ENCODE data around the gene RYR2.

Gene RYR2

DNA sequence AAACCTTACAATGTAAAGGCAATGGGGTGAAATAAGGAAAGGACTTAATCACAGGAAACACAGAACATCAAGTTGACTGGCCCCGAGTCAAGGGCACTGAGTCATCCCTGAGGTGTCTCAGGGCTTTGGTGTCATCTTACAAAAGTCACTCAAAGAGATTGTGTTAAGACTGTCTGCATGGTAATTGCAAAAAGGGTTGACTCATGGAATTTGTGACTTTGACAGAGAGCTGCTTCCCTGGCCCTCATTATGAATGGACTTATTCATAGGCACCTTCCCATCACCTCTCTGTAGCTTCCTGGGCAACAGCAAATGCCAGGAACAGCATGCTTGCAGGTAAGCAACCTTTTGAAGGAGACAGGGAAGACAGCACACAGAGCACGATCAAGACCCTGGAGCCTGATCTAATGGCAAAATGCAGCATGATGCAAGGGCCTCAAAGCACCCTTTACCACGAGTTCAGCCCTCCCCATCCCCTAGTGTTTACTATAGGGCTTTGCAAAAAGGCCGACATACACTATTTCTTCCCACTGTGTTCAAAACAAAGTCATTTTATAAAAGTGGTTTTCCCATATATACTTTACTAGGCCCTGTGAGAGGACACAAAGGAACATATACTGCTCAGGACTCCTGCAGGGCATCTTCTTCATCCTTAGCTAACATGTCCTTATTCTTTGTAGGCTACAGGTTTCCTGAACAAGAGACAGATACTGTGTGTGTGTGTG is 831.7 kb downstream of the RYR2 start:
- TF ChIP-seq, protein P1, sequence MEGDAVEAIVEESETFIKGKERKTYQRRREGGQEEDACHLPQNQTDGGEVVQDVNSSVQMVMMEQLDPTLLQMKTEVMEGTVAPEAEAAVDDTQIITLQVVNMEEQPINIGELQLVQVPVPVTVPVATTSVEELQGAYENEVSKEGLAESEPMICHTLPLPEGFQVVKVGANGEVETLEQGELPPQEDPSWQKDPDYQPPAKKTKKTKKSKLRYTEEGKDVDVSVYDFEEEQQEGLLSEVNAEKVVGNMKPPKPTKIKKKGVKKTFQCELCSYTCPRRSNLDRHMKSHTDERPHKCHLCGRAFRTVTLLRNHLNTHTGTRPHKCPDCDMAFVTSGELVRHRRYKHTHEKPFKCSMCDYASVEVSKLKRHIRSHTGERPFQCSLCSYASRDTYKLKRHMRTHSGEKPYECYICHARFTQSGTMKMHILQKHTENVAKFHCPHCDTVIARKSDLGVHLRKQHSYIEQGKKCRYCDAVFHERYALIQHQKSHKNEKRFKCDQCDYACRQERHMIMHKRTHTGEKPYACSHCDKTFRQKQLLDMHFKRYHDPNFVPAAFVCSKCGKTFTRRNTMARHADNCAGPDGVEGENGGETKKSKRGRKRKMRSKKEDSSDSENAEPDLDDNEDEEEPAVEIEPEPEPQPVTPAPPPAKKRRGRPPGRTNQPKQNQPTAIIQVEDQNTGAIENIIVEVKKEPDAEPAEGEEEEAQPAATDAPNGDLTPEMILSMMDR (IDR thresholded peaks at IDR 0.05; ENCODE audit: borderline replicate concordance, control extremely low read depth, extremely low read depth, insufficient read depth, missing control alignments) = no peak
- DNase-seq (ENCODE audit: low spot score) = no peak
- in situ Hi-C loops (cut with MboI; ENCODE audit: low sequenced_read_pairs, unreplicated experiment) = no loop called here

DNA sequence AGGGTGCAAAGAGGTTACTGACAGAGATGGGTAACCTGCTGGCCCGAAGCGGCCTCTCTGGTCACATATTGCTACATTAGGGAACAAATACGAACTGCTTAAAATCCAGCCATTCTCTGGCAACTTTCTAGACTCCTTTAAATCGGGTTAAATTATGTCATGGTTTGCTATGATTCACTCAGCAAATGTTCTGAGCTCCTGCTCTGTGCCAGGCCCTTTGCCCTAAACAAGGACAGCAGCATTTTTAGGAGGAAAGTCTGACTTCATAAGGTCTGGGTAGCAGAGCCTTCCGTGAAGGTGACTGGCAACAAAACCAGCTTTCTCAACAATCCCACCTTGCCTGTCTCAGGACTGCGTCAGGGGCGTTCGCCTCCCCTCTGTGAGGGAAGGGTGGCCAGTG is 833.3 kb downstream of the RYR2 start:
- in situ Hi-C loops (cut with MboI; ENCODE audit: low sequenced_read_pairs, unreplicated experiment) = no loop called here
- TF ChIP-seq, protein P1 (IDR thresholded peaks at IDR 0.05; ENCODE audit: borderline replicate concordance, control extremely low read depth, extremely low read depth, insufficient read depth, missing control alignments) = no peak
- DNase-seq (ENCODE audit: low spot score) = no peak

DNA sequence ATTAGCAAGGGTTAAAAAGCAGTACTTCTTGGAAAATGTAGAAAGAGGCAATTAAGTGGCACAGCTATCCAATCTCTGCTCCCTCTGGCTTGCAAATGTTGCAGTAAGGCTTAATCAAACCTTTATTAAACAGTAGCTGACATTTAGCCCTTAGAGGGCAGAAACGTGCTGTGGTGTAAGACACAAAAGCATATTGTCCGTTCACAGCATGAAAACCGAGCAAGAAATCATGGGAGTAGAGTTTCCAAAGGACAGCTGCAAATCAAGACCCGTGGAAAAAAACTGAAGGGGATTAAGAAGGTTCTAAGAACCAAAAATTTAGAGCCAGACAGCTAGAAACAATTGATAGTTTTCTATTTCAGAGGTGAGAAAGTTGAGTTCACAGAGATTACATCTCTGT is 835.6 kb downstream of the RYR2 start:
- in situ Hi-C loops (cut with MboI; ENCODE audit: low sequenced_read_pairs, unreplicated experiment) = no loop called here
- no peak for DNase-seq (ENCODE audit: low spot score)
- TF ChIP-seq, protein P1 (IDR thresholded peaks at IDR 0.05; ENCODE audit: borderline replicate concordance, control extremely low read depth, extremely low read depth, insufficient read depth, missing control alignments) = no peak

DNA sequence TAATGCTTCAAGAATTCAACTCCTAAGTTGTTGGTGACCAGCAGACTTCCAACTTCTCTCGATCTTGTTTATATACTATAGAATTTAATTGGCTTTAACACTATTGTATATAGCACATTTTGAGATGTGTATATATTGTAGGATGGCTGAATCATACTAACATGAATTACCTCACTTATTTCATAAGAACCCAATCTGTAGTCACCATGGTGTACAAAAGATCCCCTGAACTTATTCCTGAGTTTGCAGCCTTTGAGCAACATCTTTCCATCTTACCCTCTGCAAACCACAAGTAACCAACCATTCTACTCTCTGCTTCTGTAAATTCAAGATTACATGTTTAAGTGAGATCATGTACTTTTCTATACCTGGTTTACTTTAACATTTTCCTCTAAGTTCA is 836.4 kb downstream of the RYR2 start:
- in situ Hi-C loops (cut with MboI; ENCODE audit: low sequenced_read_pairs, unreplicated experiment) = no loop called here
- TF ChIP-seq, protein P1 (IDR thresholded peaks at IDR 0.05; ENCODE audit: borderline replicate concordance, control extremely low read depth, extremely low read depth, insufficient read depth, missing control alignments) = no peak
- no peak for DNase-seq (ENCODE audit: low spot score)

DNA sequence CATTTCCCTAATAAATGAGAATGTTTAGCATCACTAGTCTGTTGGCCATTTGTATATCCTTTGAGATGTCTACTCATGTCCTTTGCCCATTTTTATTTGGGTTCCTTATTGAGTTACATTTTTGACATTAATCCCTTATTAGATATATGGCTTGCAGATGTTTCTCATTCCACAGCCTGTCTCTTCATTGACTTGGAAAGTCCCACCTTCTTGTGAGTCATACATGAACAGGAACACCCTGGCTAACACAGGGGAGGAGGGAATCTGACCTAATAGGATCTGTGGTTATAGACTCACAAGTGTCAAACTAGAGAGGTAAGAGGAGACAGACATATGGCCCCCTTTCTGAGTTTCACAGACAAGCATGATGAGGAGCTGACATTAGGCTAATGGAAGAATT is 837.2 kb downstream of the RYR2 start:
- in situ Hi-C loops (cut with MboI; ENCODE audit: low sequenced_read_pairs, unreplicated experiment) = no loop called here
- no peak for DNase-seq (ENCODE audit: low spot score)
- TF ChIP-seq, protein P1 (IDR thresholded peaks at IDR 0.05; ENCODE audit: borderline replicate concordance, control extremely low read depth, extremely low read depth, insufficient read depth, missing control alignments) = no peak
